T-helper 1 cell treated with Interleukin-12 subunit alpha and Interleukin-12 subunit beta and Interleukin-4 antibody, amounts not matched to agents 30 ng/mL and 1 ng/mL, for 36 hours (primary cell): Measurements from ENCODE around the gene RRAGA. TPM values are rescaled to one million over a fixed set of nuclear protein-coding genes. Genes with fewer than 3 reads are reported as not detected.
"Not testable (repeated sequence)": the region's sequence is repeated elsewhere in the genome, so short reads cannot be mapped to it uniquely, and the experiment has no call there.

Experiments used
- intact Hi-C: fragments of 100-400 bp; cut with micrococcal nuclease; formaldehyde crosslinking; loops from one replicate; pipeline ENCODE4 v1.15.1; 2024
- total RNA-seq: library from RNA; stranded (reverse); gene quantifications from 2 replicates; pipeline ENCODE4 v1.2.3, GENCODE V29; 2022

RRAGA gene
- total RNA-seq, 1 donor from 2014 or later, result 50.9 TPM

GRCh38 chr9:19074836-19075235, 25.6 kb downstream of the RRAGA start:
- intact Hi-C loops, result no loop called here

DNA sequence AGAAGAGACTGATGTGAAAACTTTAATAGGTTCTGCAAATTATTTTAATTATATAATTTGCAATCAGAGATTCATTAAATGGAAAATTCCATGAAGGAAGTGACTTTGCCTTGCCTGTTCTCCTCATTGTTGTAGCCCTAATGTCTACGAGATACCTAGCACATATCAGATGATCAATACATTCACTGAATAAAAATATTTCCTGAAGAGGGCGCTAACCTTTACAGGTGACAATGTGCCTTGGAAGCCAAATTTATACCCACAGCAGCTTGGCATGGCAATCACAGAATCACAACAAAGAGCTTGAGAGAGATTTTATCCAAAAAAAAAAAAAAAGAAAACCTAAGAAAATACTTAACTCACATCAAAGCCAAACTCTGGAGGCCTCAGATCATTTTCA, 36.1 kb downstream of the RRAGA start:
- intact Hi-C loops, result loop anchor here (1.0 kb wide), 4 partner anchors 42 to 372 kb away; partner anchors contain the start of genes DENND4C and PLIN2

DNA sequence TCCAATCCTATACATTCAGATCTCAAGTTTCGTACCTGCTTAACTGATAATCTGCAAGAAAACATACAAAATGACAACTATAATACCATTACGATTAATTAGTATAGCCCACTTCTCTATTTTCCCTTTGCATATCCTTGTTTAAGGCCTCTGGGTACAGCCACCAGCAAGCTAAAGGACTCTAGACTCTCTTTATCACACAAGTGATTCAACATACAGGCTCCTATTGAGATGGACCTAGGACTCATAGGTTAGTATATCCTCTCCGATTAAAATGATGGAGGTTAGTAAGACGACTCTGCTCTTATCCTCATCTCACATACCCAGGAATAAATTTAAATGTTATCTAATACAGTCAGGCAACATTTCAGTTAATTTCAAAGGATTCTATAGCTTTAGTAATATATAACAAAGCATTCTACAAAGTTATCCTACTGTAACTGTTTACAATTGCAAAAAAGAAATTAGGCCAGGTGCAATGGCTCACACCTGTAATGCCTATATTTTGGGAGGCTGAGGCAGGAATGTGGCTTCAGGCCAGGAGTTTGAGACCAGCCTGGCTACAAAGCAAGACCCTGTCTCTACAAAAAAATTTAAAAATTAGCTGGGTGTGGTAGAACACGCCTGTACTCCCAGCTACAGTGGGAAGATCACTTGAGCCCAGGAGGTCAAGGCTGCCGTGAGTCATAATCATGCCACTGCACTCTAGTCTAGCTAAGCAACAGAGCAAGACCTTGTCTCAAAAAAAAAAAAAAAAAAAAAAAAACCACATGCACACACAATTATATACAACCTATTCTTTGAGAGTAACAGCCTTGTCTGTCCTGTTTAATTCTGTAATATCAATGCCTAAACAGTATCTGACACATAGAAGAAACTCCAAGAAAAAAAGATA, 38.1 kb downstream of the RRAGA start:
- intact Hi-C loops, result no loop called here

GRCh38 chr9:19097431-19097830, 48.2 kb downstream of the RRAGA start:
- intact Hi-C loops, result not testable (repeated sequence)

Other genes with a start within 250 kb of the RRAGA start
- gene SAXO1, start 16.2 kb upstream of the RRAGA start, total RNA-seq, result 0.29 TPM in 1 of 2 replicates, not detected in the other
- gene HAUS6, start 53.5 kb downstream of the RRAGA start, total RNA-seq, result 24.9 and 25.3 TPM in 2 replicates
- 58.9 and 62.8 TPM in 2 replicates for gene PLIN2, start 78.1 kb downstream of the RRAGA start, total RNA-seq
- gene DENND4C, start 181.3 kb downstream of the RRAGA start, total RNA-seq, result 38.7 and 44.8 TPM in 2 replicates